Kidney capillary endothelial cell (primary cell): ENCODE measurements around the gene CNTNAP2.

Source experiments
- DNase-seq: peaks from one replicate; pipeline ENCODE4 v3.0.0-alpha.2; 2018; ENCODE audit warnings: low spot score

The CNTNAP2 gene

GRCh38 chr7:146116521-146117222 is at the start of gene CNTNAP2:
CNTNAP2 (plus strand) TSS chr7:146116801; CDS start chr7:146116877, 76 bp downstream.
- no peak for DNase-seq

GRCh38 chr7:146067880-146068279 is 48.7 kb upstream of the CNTNAP2 start:
- DNase-seq = no peak

GRCh38 chr7:146074195-146074765 is 42.3 kb upstream of the CNTNAP2 start:
- no peak for DNase-seq

GRCh38 chr7:146076344-146076743 is 40.3 kb upstream of the CNTNAP2 start:
- DNase-seq = no peak

- DNase-seq = no peak
Measured at GRCh38 chr7:146084086-146084485, 32.5 kb upstream of the CNTNAP2 start.

- DNase-seq = peak; percentile 28
Measured at GRCh38 chr7:146090023-146090645, 26.5 kb upstream of the CNTNAP2 start.

GRCh38 chr7:146094356-146094755 is 22.2 kb upstream of the CNTNAP2 start:
- no peak for DNase-seq

GRCh38 chr7:146096994-146097393 is 19.6 kb upstream of the CNTNAP2 start:
- DNase-seq = no peak

GRCh38 chr7:146106319-146106718 is 10.3 kb upstream of the CNTNAP2 start:
- DNase-seq = no peak

GRCh38 chr7:146112755-146113154 is 3.8 kb upstream of the CNTNAP2 start:
- no peak for DNase-seq

- no peak for DNase-seq
Measured at GRCh38 chr7:146115548-146115850, 1.1 kb upstream of the CNTNAP2 start.

- DNase-seq = peak; percentile 1
Measured at GRCh38 chr7:146115851-146116520, 615 bp upstream of the CNTNAP2 start.

GRCh38 chr7:146117576-146117975 is 975 bp downstream of the CNTNAP2 start:
- no peak for DNase-seq

- DNase-seq = no peak
Measured at GRCh38 chr7:146119002-146119401, 2.4 kb downstream of the CNTNAP2 start.

GRCh38 chr7:146123715-146124114 is 7.1 kb downstream of the CNTNAP2 start:
- DNase-seq = no peak

- DNase-seq = no peak
Measured at GRCh38 chr7:146126767-146127509, 10.3 kb downstream of the CNTNAP2 start.

GRCh38 chr7:146129296-146129695 is 12.7 kb downstream of the CNTNAP2 start:
- DNase-seq = no peak

GRCh38 chr7:146129997-146130396 is 13.4 kb downstream of the CNTNAP2 start:
- DNase-seq = no peak

- no peak for DNase-seq
Measured at GRCh38 chr7:146131701-146132100, 15.1 kb downstream of the CNTNAP2 start.

- no peak for DNase-seq
Measured at GRCh38 chr7:146136357-146136875, 19.8 kb downstream of the CNTNAP2 start.

- no peak for DNase-seq
Measured at GRCh38 chr7:146138926-146139325, 22.3 kb downstream of the CNTNAP2 start.

- DNase-seq = no peak
Measured at GRCh38 chr7:146146831-146147486, 30.4 kb downstream of the CNTNAP2 start.
